Lung (tissue), 12 donors: ENCODE data around the gene LPCAT1. TPM values are rescaled to one million over a fixed set of nuclear protein-coding genes. Genes with fewer than 3 reads are reported as not detected.
"Not testable (repeated sequence)": the region's sequence is repeated elsewhere in the genome, so short reads cannot be mapped to it uniquely, and the experiment has no call there.

ENCODE experiments used
- ATAC-seq: fragments of 200-7000 bp; cut with Tn5 transposase; one replicate; pipeline ENCODE4 v1.9.1; 2020; ENCODE audit warnings: moderate number of reproducible peaks; ENCODE audit not compliant: insufficient read depth, low FRiP score
- DNase-seq, 3 donors: peaks; one replicate each; pipeline ENCODE4 v3.0.0-alpha.2; 2013 to 2017
- H3K27ac ChIP-seq, 2 donors: one replicate each; pipeline ENCODE4 v1.5.1; 2013; ENCODE audit warnings: mild to moderate bottlenecking in 2 of 2, moderate library complexity in 2 of 2, control low read depth in 1 of 2, inconsistent platforms in 1 of 2, low read depth in 1 of 2, low read length in 1 of 2
- H3K27me3 ChIP-seq, 3 donors: one replicate each; pipeline ENCODE4 v1.5.1; 2013; ENCODE audit warnings: low read length in 2 of 3; ENCODE audit not compliant: control insufficient read depth in 3 of 3, insufficient read depth in 3 of 3
- H3K36me3 ChIP-seq, 4 donors: one replicate each; pipeline ENCODE4 v1.5.1; 2013; ENCODE audit warnings: low read length in 4 of 4, mild to moderate bottlenecking in 1 of 4, moderate library complexity in 1 of 4; ENCODE audit not compliant: control insufficient read depth in 4 of 4, insufficient read depth in 4 of 4
- H3K4me1 ChIP-seq, 5 donors: one replicate each; pipeline ENCODE4 v1.5.1; 2013; ENCODE audit warnings: low read length in 5 of 5, mild to moderate bottlenecking in 2 of 5, moderate library complexity in 1 of 5; ENCODE audit not compliant: control insufficient read depth in 5 of 5, insufficient read depth in 5 of 5
- H3K4me3 ChIP-seq: one replicate; pipeline ENCODE4 v1.5.1; 2013; ENCODE audit warnings: mild to moderate bottlenecking, control low read depth, moderate library complexity
- H3K9ac ChIP-seq, 2 donors: one replicate each; pipeline ENCODE4 v1.5.1; 2013; ENCODE audit warnings: low read length in 2 of 2, control low read depth in 1 of 2; ENCODE audit not compliant: insufficient read depth in 1 of 2
- H3K9me3 ChIP-seq, 4 donors: one replicate each; pipeline ENCODE4 v1.5.1; 2013; ENCODE audit warnings: low read length in 3 of 4, mild to moderate bottlenecking in 1 of 4, moderate library complexity in 1 of 4; ENCODE audit not compliant: control insufficient read depth in 4 of 4, insufficient read depth in 3 of 4
- WGBS, 2 donors: extraction: QIAGEN DNeasy Blood & Tissue Kit; methylation state at CpG; one replicate each; pipeline ENCODE4 v1.1.7; 2013; 5-methylcytosine and 5-hydroxymethylcytosine counted together
- polyA plus RNA-seq, 2 donors: library from polyadenylated mRNA; stranded (reverse); fragments of 200-250 nt; gene quantifications; one replicate each; pipeline ENCODE4 v1.2.1, GENCODE V29; 2013
- total RNA-seq, 2 donors: library from RNA; depleted of rRNA in 1 of 2; stranded (reverse); fragments of >200 nt in 1 of 2; gene quantifications; one replicate each; pipeline ENCODE4 v1.2.1, GENCODE V29; 2014 to 2021
- TF ChIP-seq, protein P1 (sequence below): IDR thresholded peaks from 2 replicates; pipeline ENCODE4 v1.5.1; 2012; ENCODE audit warnings: mild to moderate bottlenecking; ENCODE audit errors: control extremely low read depth, extremely low read depth
- donor health status: control.
- donor health status: control.
- donor health status: Bipolar disorder and iron deficiency.
- donor health status: healthy.
- donor health status: DM: yes; HTN: yes; CAD: no.

Gene LPCAT1
- total and polyA plus RNA-seq, 4 donors: 198 to 669 (median 443) TPM

DNA sequence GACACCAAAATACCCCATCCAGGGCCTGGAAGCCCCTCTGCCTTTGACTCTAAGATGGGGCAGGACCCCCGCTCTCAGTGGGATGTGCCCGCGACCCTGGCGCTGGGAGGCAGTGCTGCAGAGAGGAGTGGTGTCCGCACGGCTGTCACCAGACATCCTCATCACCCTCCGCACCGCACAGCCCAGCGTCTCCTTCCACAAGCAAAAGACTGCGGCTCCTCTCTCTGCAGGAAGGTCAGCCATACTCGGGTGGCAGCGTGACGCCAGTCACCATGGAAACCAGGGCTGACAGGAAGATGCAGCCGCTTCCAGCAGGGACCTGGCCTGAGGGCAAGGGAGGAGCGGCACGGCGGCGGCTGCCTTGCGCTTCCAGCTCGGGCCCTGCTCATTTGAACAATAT, 61.4 kb downstream of the LPCAT1 start:
- peaks cover 13 to 47% (median 36%) of the 10 kb centered on the region in 4 donors for H3K36me3 ChIP-seq
- no peak overlapping the region for H3K4me3 ChIP-seq
- ATAC-seq: no peak
- no peaks in the 10 kb centered on the region for H3K4me1 ChIP-seq
- TF ChIP-seq, protein P1, sequence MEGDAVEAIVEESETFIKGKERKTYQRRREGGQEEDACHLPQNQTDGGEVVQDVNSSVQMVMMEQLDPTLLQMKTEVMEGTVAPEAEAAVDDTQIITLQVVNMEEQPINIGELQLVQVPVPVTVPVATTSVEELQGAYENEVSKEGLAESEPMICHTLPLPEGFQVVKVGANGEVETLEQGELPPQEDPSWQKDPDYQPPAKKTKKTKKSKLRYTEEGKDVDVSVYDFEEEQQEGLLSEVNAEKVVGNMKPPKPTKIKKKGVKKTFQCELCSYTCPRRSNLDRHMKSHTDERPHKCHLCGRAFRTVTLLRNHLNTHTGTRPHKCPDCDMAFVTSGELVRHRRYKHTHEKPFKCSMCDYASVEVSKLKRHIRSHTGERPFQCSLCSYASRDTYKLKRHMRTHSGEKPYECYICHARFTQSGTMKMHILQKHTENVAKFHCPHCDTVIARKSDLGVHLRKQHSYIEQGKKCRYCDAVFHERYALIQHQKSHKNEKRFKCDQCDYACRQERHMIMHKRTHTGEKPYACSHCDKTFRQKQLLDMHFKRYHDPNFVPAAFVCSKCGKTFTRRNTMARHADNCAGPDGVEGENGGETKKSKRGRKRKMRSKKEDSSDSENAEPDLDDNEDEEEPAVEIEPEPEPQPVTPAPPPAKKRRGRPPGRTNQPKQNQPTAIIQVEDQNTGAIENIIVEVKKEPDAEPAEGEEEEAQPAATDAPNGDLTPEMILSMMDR: no peak
- WGBS, 2 donors: 91 to 92% methylated on average over 20 of the region's 20 CpGs
- DNase-seq: no peak
- H3K9me3 ChIP-seq: peaks cover 0 to 9% (median under 1%) of the 10 kb centered on the region in 4 donors
- H3K27me3 ChIP-seq: no peaks in the 10 kb centered on the region
- H3K9ac ChIP-seq: no peak overlapping the region
- no peak overlapping the region for H3K27ac ChIP-seq

DNA sequence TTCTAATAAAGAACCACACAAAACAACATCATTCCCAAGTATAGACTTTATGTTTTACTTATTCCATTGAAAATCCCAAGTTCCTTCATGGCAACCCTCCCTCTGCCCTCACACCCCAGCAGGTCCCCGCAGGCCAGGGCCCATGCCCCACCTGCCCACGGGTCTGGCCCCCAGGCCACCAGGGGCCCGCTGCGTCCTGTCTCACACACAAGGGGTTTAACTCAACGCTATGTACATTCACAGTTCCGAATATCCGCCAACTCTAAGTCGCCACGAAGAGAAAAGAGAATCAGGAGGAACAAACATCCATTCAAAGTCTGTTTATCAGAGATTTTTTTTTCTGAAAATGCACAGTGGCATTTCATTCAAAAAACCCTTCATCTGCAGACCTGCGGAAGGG, 62.4 kb downstream of the LPCAT1 start:
- DNase-seq (no peak), ATAC-seq (no peak)
- 96 to 97% methylated on average over 10 of the region's 10 CpGs for WGBS, 2 donors

DNA sequence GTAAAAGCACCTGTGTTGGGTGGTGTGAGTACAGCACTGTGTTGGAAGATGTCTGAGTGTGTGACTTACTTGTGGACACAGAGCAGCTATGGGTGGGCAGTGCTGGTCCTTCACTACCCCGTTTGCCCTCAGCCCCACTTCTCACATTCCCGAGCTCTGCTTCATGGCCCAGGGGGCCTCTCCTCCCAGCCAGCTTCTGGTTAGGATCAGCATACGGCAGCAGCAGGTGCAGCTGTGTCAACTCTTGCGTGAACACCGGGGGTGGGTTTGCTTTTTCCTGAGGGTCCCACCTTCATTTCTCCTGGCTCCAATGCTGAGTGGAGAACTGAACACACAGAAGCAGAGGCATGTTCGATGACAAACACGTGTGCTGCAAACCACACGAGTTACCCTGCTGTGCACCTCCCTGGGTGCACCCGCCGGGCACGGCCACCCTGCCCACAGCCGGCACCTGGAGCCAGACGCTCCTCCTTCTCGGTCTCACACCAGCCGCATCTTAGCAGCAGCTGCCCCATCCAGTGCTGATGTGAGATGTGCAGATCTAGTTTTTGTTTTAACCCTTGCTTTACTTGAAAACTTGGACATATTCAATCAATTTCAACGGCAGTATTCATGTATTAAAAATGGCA, 63.6 kb downstream of the LPCAT1 start:
- H3K9me3 ChIP-seq: peaks cover 1 to 13% (median 4%) of the 10 kb centered on the region in 4 donors
- TF ChIP-seq, protein P1: no peak
- H3K9ac ChIP-seq: no peak overlapping the region
- DNase-seq: no peak
- no peak overlapping the region for H3K27ac ChIP-seq
- WGBS, 2 donors: 85 to 91% methylated on average over 16 of the region's 16 CpGs
- H3K4me3 ChIP-seq: no peak overlapping the region
- no peaks in the 10 kb centered on the region for H3K27me3 ChIP-seq
- ATAC-seq: no peak
- H3K4me1 ChIP-seq: no peaks in the 10 kb centered on the region
- peaks cover 11 to 31% (median 28%) of the 10 kb centered on the region in 4 donors for H3K36me3 ChIP-seq

More for the DNA sequence above, 62.4 kb downstream of the LPCAT1 start:
- no peak overlapping the region for H3K27ac ChIP-seq
- H3K9me3 ChIP-seq: peaks cover 1 to 7% (median 4%) of the 10 kb centered on the region in 4 donors
- no peak overlapping the region for H3K9ac ChIP-seq
- H3K4me3 ChIP-seq: no peak overlapping the region
- TF ChIP-seq, protein P1: no peak
- peaks cover 13 to 41% (median 35%) of the 10 kb centered on the region in 4 donors for H3K36me3 ChIP-seq
- H3K27me3 ChIP-seq: no peaks in the 10 kb centered on the region
- H3K4me1 ChIP-seq: no peaks in the 10 kb centered on the region

DNA sequence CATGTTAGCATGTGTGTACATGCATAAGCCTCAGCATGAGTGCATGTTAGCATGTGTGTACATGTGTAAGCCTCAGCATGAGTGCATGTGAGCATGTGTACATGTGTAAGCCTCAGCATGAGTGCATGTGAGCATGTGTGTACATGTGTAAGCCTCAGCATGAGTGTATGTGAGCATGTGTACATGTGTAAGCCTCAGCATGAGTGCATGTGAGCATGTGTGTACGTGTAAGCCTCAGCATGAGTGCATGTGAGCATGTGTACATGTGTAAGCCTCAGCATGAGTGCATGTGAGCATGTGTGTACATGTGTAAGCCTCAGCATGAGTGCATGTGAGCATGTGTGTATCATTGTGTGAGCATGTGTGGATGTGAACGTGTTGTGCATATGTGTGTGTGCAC, 64.3 kb downstream of the LPCAT1 start:
- not testable (repeated sequence) for ATAC-seq, H3K27me3 ChIP-seq, H3K4me3 ChIP-seq, H3K9ac ChIP-seq, H3K4me1 ChIP-seq, DNase-seq, H3K27ac ChIP-seq
- peaks cover under 1 to 15% (median 4%) of the 10 kb centered on the region in 4 donors for H3K9me3 ChIP-seq
- 94 to 95% methylated on average over 2 of the region's 2 CpGs for WGBS, 2 donors
- H3K36me3 ChIP-seq: peaks cover 11 to 30% (median 24%) of the 10 kb centered on the region in 4 donors

DNA sequence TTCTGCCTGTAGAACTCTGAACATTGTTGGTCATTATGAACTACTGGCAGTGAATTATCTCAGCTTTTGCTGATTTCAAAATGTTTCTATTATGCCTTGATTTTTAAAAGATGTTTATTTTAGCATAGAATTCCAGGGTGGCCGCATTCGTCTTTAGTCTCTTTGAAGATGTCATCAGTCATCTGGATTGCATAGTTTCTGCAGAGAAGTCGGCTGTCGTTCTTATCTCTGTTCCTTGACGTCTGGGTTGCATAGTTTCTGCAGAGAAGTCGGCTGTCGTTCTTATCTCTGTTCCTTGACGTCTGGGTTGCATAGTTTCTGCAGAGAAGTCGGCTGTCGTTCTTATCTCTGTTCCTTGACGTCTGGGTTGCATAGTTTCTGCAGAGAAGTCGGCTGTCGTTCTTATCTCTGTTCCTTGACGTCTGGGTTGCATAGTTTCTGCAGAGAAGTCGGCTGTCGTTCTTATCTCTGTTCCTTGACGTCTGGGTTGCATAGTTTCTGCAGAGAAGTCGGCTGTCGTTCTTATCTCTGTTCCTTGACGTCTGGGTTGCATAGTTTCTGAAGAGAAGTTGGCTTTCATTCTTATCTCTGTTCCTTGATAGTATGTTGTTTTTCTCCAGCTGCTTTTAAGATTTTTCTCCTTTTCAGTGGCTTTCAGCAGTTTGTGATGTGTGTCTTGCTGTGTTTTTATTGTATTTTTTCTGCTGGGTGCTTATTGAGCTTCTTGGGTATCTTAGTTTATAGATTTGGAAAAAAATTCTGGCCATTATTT, 67.5 kb downstream of the LPCAT1 start:
- ATAC-seq, H3K27me3 ChIP-seq, H3K27ac ChIP-seq, DNase-seq, H3K4me3 ChIP-seq, H3K9ac ChIP-seq, H3K4me1 ChIP-seq: not testable (repeated sequence)
- WGBS, 2 donors: 77 to 88% methylated on average over 8 to 10 of the region's 20 CpGs
- Histone ChIP-seq H3K36me3 (peaks cover 5 to 17% (median 7%) of the 10 kb centered on the region in 4 donors), H3K9me3 (peaks cover 2 to 24% (median 8%) of the 10 kb centered on the region in 4 donors)
